IMR-90 (cell line): Measurements from ENCODE around the gene TUBA8. TPM values are rescaled to one million over a fixed set of nuclear protein-coding genes. Genes with fewer than 3 reads are reported as not detected.
A peak's percentile ranks its signal among the peaks of the same experiment; 100 is the strongest.
"Not testable (repeated sequence)": the region's sequence is repeated elsewhere in the genome, so short reads cannot be mapped to it uniquely, and the experiment has no call there.

Experiments
- ATAC-seq: fragments of 200-7000 bp; cut with Tn5 transposase; 2 replicates; pipeline ENCODE4 v1.9.1; 2020; ENCODE audit warnings: low read depth, mild to moderate bottlenecking, moderate library complexity
- BruUV-seq: library from RNA; stranded (reverse); fragments of 400-500 nt; replicated peaks from 2 replicates; lab custom pipeline; 2021; lab: Mats Ljungman, UMichigan
- CTCF ChIA-PET: fragments of 300-600 bp; formaldehyde crosslinking; extraction: SDS; loops from one replicate; lab custom pipeline; 2021; ENCODE audit warnings: antibody characterized with exemption; lab: Yijun Ruan, JAX
- POLR2A ChIA-PET: fragments of 300-600 bp; sonication (Branson Sonifier 250); formaldehyde crosslinking; loops from one replicate; lab custom pipeline; 2022; ENCODE audit warnings: antibody characterized with exemption; ENCODE audit not compliant: unreplicated experiment; lab: Charles Lee
- DNase-seq: peaks from one replicate; pipeline ENCODE4 v3.0.0; 2013
- H2AFZ ChIP-seq: replicated peaks from 2 replicates; pipeline ENCODE3; 2013; ENCODE audit warnings: low read length, mild to moderate bottlenecking; ENCODE audit not compliant: poor library complexity
- H2AK5ac ChIP-seq: 2 replicates; pipeline ENCODE4 v1.6.1; 2013; ENCODE audit warnings: low read depth, low read length, inconsistent platforms
- H2AK9ac ChIP-seq: replicated peaks from 2 replicates; pipeline ENCODE3; 2013; ENCODE audit warnings: mild to moderate bottlenecking, low read depth, low read length, moderate library complexity; ENCODE audit not compliant: poor library complexity
- H2BK120ac ChIP-seq: 2 replicates; pipeline ENCODE4 v1.6.1; 2013; ENCODE audit warnings: low read depth, low read length, inconsistent platforms
- H2BK15ac ChIP-seq: 3 replicates; pipeline ENCODE4 v1.6.1; 2013; ENCODE audit warnings: low read depth, low read length, inconsistent platforms
- H2BK20ac ChIP-seq: 2 replicates; pipeline ENCODE4 v1.6.1; 2013; ENCODE audit warnings: low read depth, mild to moderate bottlenecking, inconsistent platforms, low read length, moderate library complexity
- H2BK5ac ChIP-seq: 2 replicates; pipeline ENCODE4 v1.6.1; 2013; ENCODE audit warnings: mild to moderate bottlenecking, low read depth, low read length, inconsistent platforms; ENCODE audit not compliant: poor library complexity, severe bottlenecking
- H3K14ac ChIP-seq: replicated peaks from 2 replicates; pipeline ENCODE4 v1.6.1; 2013; ENCODE audit warnings: low read depth, low read length, inconsistent platforms
- H3K18ac ChIP-seq: 2 replicates; pipeline ENCODE4 v1.6.1; 2013; ENCODE audit warnings: low read depth, low read length, control low read depth
- H3K23ac ChIP-seq: 2 replicates; pipeline ENCODE4 v1.6.1; 2013; ENCODE audit warnings: low read depth, low read length, inconsistent platforms
- H3K27ac ChIP-seq: 2 replicates; pipeline ENCODE4 v1.5.1; 2013; ENCODE audit warnings: mild to moderate bottlenecking, control low read depth, low read length; ENCODE audit not compliant: insufficient read depth
- H3K27me3 ChIP-seq: 2 replicates; pipeline ENCODE4 v1.6.1; 2013; ENCODE audit warnings: low read length; ENCODE audit not compliant: control insufficient read depth, insufficient read depth
- H3K36me3 ChIP-seq: 2 replicates; pipeline ENCODE4 v1.6.1; 2013; ENCODE audit warnings: low read length, mixed read lengths; ENCODE audit not compliant: control insufficient read depth, insufficient read depth
- H3K4ac ChIP-seq: 2 replicates; pipeline ENCODE4 v1.6.1; 2013; ENCODE audit warnings: low read depth, low read length, inconsistent platforms
- H3K4me1 ChIP-seq: 2 replicates; pipeline ENCODE4 v1.6.1; 2013; ENCODE audit warnings: low read length, mixed read lengths; ENCODE audit not compliant: control insufficient read depth, insufficient read depth
- H3K4me2 ChIP-seq: 2 replicates; pipeline ENCODE4 v1.6.1; 2013; ENCODE audit warnings: low read depth, mild to moderate bottlenecking, control low read depth, low read length, moderate library complexity
- H3K4me3 ChIP-seq: 2 replicates; pipeline ENCODE4 v1.5.1; 2013; ENCODE audit warnings: low read depth, mild to moderate bottlenecking, control low read depth, low read length, moderate library complexity; ENCODE audit not compliant: insufficient read depth
- H3K56ac ChIP-seq: 2 replicates; pipeline ENCODE4 v1.6.1; 2013; ENCODE audit warnings: low read length, inconsistent platforms; ENCODE audit not compliant: insufficient read depth; ENCODE audit errors: extremely low read depth
- H3K79me1 ChIP-seq, 2 experiments: 2 replicates each; pipeline ENCODE4 v1.6.1; 2013; ENCODE audit warnings: low read length in 2 of 2, inconsistent platforms in 1 of 2, low read depth in 1 of 2
- H3K9ac ChIP-seq: 2 replicates; pipeline ENCODE4 v1.6.1; 2013; ENCODE audit warnings: low read depth, low read length, control low read depth
- H3K9me1 ChIP-seq: 2 replicates; pipeline ENCODE4 v1.6.1; 2013; ENCODE audit warnings: low read length, inconsistent platforms; ENCODE audit not compliant: insufficient read depth
- H3K9me3 ChIP-seq: 2 replicates; pipeline ENCODE4 v1.6.1; 2013; ENCODE audit warnings: low read length; ENCODE audit not compliant: control insufficient read depth, insufficient read depth
- H4K20me1 ChIP-seq: 2 replicates; pipeline ENCODE4 v1.6.1; 2013; ENCODE audit warnings: low read length, inconsistent platforms; ENCODE audit not compliant: insufficient read depth
- H4K5ac ChIP-seq: 2 replicates; pipeline ENCODE4 v1.6.1; 2013; ENCODE audit warnings: mild to moderate bottlenecking, low read depth, low read length, control low read depth
- H4K8ac ChIP-seq, 2 experiments: 2 replicates each; pipeline ENCODE4 v1.6.1; 2013; ENCODE audit warnings: low read depth in 2 of 2, low read length in 2 of 2, control low read depth in 1 of 2, inconsistent platforms in 1 of 2
- H4K91ac ChIP-seq: 2 replicates; pipeline ENCODE4 v1.6.1; 2013; ENCODE audit warnings: low read depth, low read length, inconsistent platforms; ENCODE audit not compliant: insufficient read depth
- WGBS, 2 experiments: methylation state at CpG; one replicate each; pipeline versions ENCODE4 v1.1.5 to v1.1.7; 2013; ENCODE audit warnings: missing lambda C conversion rate in 2 of 2; ENCODE audit not compliant: insufficient read length in 1 of 2; ENCODE audit errors: extremely low coverage in 2 of 2; 5-methylcytosine and 5-hydroxymethylcytosine counted together
- dilution Hi-C: fragments of 300-500 bp; cut with HindIII; formaldehyde crosslinking; loops from one replicate; pipeline ENCODE4 v1.14.3; 2018; ENCODE audit warnings: low sequenced_read_pairs; ENCODE audit not compliant: unreplicated experiment
- in situ Hi-C: fragments of 300-500 bp; cut with MboI; formaldehyde crosslinking; loops from 3 replicates; pipeline ENCODE4 v1.14.3; 2019; ENCODE audit warnings: low sequenced_read_pairs, inconsistent platforms, mixed read lengths
- intact Hi-C: fragments of 100-400 bp; cut with micrococcal nuclease; formaldehyde crosslinking; loops from 2 replicates; pipeline ENCODE4 v1.10.0; 2022
- polyA plus RNA-seq, 3 experiments: library from polyadenylated mRNA; depleted of rRNA; stranded (reverse); fragments of >200 nt; gene quantifications; 2 replicates each; pipeline ENCODE4 v1.2.3, GENCODE V29; 2012; ENCODE audit warnings: low replicate concordance in 1 of 3
- total RNA-seq: library from RNA; depleted of rRNA; stranded (reverse); fragments of >200 nt; gene quantifications from 2 replicates; pipeline ENCODE4 v1.2.3, GENCODE V29; 2012

The TUBA8 gene
- total and polyA plus RNA-seq, 2 of the 4 experiments (the other 2 are of a cell fraction) = 1.4 to 2.2 TPM

GRCh38 chr22:18063715-18064114 is 46.9 kb upstream of the TUBA8 start:
- ATAC-seq, BruUV-seq, intact Hi-C loops, H2BK15ac ChIP-seq, H2BK20ac ChIP-seq, H4K91ac ChIP-seq, H3K23ac ChIP-seq, H3K27me3 ChIP-seq, H4K8ac ChIP-seq, H3K18ac ChIP-seq, H3K14ac ChIP-seq, H3K9me3 ChIP-seq, H3K56ac ChIP-seq, dilution Hi-C loops, H2BK5ac ChIP-seq, H3K4me2 ChIP-seq, H3K9ac ChIP-seq, H2BK120ac ChIP-seq, H3K79me1 ChIP-seq, H3K4me3 ChIP-seq, DNase-seq, H3K27ac ChIP-seq, H2AK9ac ChIP-seq, H3K36me3 ChIP-seq, H4K5ac ChIP-seq, H4K20me1 ChIP-seq: not testable (repeated sequence)
- peak overlapping the region; percentile 4; the same call in 1 of the 2 replicates for H3K4ac ChIP-seq
- peaks cover 12% of the 10 kb centered on the region for H3K4me1 ChIP-seq
- ChIA-PET CTCF (interaction anchor here (0.9 kb wide), 1 partner anchor 13 kb away, joined by 3 read pairs; no protein-coding TSS in a partner anchor), POLR2A (interaction anchor here (1.1 kb wide), 1 partner anchor 15 kb away, joined by 3 read pairs; no protein-coding TSS in a partner anchor)
- H3K9me1 ChIP-seq = peaks cover 10% of the 10 kb centered on the region; the same call in 1 of the 2 replicates
- H2AFZ ChIP-seq = peak overlapping the region; percentile 24
- H2AK5ac ChIP-seq = peak overlapping the region; percentile 86; the same call in 1 of the 2 replicates
- in situ Hi-C loops = loop anchor here (25.0 kb wide), 1 partner anchor 501 kb away; the partner anchor contains the start of gene SLC25A18
- WGBS, 2 experiments = 80% methylated on average over 5 of the region's 6 CpGs; no CpG with 5 or more reads in 1 of the 2 experiments
